Testis (tissue), 3 donors: ENCODE data around the gene ACADS. TPM values are rescaled to one million over a fixed set of nuclear protein-coding genes. Genes with fewer than 3 reads are reported as not detected.

ENCODE experiments used
- DNase-seq: peaks from one replicate; pipeline ENCODE4 v3.0.0-alpha.2; 2019
- H3K27ac ChIP-seq, 2 donors: fragments of 200-600 bp; sonication (generic); one replicate each; pipeline ENCODE4 v1.5.1; 2019
- H3K27me3 ChIP-seq: fragments of 200-600 bp; sonication (generic); one replicate; pipeline ENCODE4 v1.5.1; 2019
- H3K36me3 ChIP-seq: fragments of 200-600 bp; sonication (generic); one replicate; pipeline ENCODE4 v1.5.1; 2017; ENCODE audit warnings: low read depth; ENCODE audit errors: missing control alignments
- H3K4me1 ChIP-seq: fragments of 200-600 bp; sonication (generic); one replicate; pipeline ENCODE4 v1.5.1; 2019
- H3K4me3 ChIP-seq, 2 donors: fragments of 200-600 bp; sonication (generic); one replicate each; pipeline ENCODE4 v1.5.1; 2017 to 2019
- H3K9me3 ChIP-seq: fragments of 200-600 bp; sonication (generic); one replicate; pipeline ENCODE4 v1.5.1; 2017
- CTCF ChIP-seq, 3 experiments: fragments of 450-650 bp in 2 of 3; fragments of 200-600 bp in 1 of 3; sonication (generic) in 1 of 3; IDR thresholded peaks; one replicate each; pipeline ENCODE4 v1.5.1; 2016 to 2019; ENCODE audit warnings: antibody characterized with exemption in 3 of 3, mild to moderate bottlenecking in 2 of 3, moderate library complexity in 1 of 3
- POLR2A ChIP-seq: fragments of 450-650 bp; IDR thresholded peaks from one replicate; pipeline ENCODE4 v1.6.1; 2017; ENCODE audit warnings: antibody characterized with exemption, mild to moderate bottlenecking, moderate library complexity
- WGBS, 2 donors: methylation state at CpG; one replicate each; pipeline ENCODE4 v1.1.5; 2018; 5-methylcytosine and 5-hydroxymethylcytosine counted together
- intact Hi-C: fragments of 100-400 bp; cut with DNase I; formaldehyde crosslinking; loops from one replicate; pipeline ENCODE4 v1.15.1; 2023; ENCODE audit warnings: low total_unique reads
- polyA plus RNA-seq: library from polyadenylated mRNA; stranded (reverse); fragments of 350-450 nt; fragmentation: Illumina TruSeq; extraction: RNeasy Lipid Tissue Mini Kit (QIAGEN cat#74804); gene quantifications from one replicate; pipeline ENCODE4 v1.2.3, GENCODE V29; 2014; ENCODE audit warnings: low read depth, low replicate concordance; ENCODE audit not compliant: insufficient read depth
- total RNA-seq, 2 donors: library from RNA; depleted of rRNA; stranded (reverse); fragments of >200 nt; gene quantifications; one replicate each; pipeline ENCODE4 v1.2.3, GENCODE V29; 2016

ACADS gene
- total and polyA plus RNA-seq, 3 donors from 2014 or later: 28.3 to 43.9 (median 30.2) TPM

DNA sequence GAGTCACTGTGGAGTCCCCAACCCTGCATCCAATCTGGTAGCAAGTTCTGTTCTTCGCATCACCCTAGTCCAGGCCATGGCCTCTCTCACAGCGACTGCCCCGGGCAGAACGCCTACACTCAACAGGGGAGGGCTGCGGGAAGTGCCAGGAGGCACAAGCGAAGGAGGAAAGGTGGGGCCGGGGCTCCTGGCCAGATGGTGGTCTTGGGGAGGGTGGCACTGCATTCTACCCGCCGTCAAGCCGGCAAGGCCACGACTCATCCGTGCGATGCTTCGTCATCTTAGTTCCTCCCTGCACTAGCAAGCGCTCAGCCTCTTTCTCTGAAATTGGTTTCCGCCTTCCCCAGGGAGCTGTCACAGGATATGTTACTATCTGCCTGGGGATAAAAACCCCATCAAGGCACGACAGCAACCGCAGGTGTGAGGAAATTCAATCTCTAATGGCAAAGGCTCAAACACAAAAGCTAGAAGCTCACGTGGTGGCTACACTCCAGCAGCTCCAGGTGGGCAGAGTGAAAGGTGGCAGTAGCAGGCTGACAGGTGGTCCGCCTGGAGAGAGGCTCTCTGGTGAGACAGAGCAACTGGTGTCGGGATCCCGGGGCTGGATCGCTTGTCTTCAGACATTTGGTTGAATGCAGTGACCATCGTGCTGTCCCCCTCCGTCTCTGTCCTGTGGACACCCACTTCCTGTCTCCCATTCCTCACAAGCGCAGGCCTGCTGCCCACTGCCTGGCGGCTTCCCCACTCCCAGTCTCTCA lies 34.1 kb downstream of the ACADS start:
- Histone ChIP-seq H3K27me3 (no peaks in the 10 kb centered on the region), H3K36me3 (no peaks in the 10 kb centered on the region), H3K4me3 (no peak overlapping the region), H3K4me1 (no peaks in the 10 kb centered on the region), H3K27ac (no peak overlapping the region), H3K9me3 (no peaks in the 10 kb centered on the region)
- DNase-seq: no peak
- WGBS, 2 donors: 85 to 86% methylated on average over 24 to 27 of the region's 27 CpGs
- intact Hi-C loops: no loop called here
- TF ChIP-seq CTCF (IDR thresholded peaks at IDR 0.05) (no peak), POLR2A (no peak)

DNA sequence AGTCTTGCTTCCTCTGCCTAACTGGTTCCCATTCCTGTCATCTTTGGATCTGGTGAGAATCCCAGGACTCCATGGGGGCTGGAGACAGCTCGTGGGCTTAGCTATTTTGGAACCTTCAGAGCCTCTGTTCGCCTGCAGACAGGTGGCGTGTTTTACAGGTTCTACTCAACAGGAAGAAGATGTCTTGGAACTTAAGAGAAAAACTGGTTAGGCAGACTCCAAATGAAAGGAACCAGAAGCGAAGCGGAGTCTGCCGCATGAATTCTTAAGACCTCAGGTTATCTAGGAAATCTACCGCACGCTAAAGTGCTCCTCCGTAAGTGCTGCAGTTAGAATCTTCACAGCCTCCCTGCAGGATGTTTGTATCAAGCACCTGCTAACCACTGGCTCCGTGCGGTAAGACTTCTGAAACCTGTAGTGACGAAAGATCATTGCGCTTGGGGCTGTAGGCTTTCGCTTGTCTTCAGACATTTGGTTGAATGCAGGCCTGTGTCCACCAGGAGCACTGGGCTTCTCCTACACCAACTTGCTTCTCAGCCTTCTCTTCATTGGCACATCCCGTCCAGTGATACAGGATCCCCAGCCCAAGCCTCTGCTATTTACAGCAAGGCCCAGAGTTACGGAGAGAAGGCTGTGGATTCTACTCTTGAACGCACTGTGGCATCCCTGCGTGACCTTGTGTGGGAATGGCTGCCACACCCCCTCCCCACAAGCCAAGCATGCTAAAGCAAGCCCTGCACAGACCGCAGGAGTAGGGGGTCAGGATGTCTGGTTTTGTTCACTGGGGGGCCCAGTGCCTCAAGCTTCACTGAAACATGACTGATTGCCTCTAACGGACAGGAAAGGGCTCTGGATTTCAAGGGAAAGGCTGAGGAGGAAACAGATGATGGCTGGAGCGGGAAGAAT lies 35.0 kb downstream of the ACADS start:
- intact Hi-C loops: no loop called here

GRCh38 chr12:120761519-120761934 lies 35.9 kb downstream of the ACADS start:
- no peak for DNase-seq
- Histone ChIP-seq H3K27me3 (no peaks in the 10 kb centered on the region), H3K27ac (peak overlapping the region; percentile 0 to 1), H3K9me3 (no peaks in the 10 kb centered on the region), H3K4me3 (no peak overlapping the region), H3K4me1 (no peaks in the 10 kb centered on the region), H3K36me3 (no peaks in the 10 kb centered on the region)
- 54 to 69% methylated on average over 9 of the region's 9 CpGs for WGBS, 2 donors
- no peak for TF ChIP-seq POLR2A
- TF ChIP-seq CTCF (IDR thresholded peaks at IDR 0.05): no peak
- intact Hi-C loops: no loop called here

More for the DNA sequence above, 35.0 kb downstream of the ACADS start:
- no peak for DNase-seq
- Histone ChIP-seq H3K27ac (peak overlapping the region in 1 of 2 donors; percentile 1), H3K9me3 (no peaks in the 10 kb centered on the region), H3K4me3 (no peak overlapping the region), H3K36me3 (no peaks in the 10 kb centered on the region), H3K27me3 (no peaks in the 10 kb centered on the region), H3K4me1 (no peaks in the 10 kb centered on the region)
- no peak for TF ChIP-seq POLR2A
- no peak for TF ChIP-seq CTCF (IDR thresholded peaks at IDR 0.05)
- 89 to 93% methylated on average over 20 to 21 of the region's 21 CpGs for WGBS, 2 donors

DNA sequence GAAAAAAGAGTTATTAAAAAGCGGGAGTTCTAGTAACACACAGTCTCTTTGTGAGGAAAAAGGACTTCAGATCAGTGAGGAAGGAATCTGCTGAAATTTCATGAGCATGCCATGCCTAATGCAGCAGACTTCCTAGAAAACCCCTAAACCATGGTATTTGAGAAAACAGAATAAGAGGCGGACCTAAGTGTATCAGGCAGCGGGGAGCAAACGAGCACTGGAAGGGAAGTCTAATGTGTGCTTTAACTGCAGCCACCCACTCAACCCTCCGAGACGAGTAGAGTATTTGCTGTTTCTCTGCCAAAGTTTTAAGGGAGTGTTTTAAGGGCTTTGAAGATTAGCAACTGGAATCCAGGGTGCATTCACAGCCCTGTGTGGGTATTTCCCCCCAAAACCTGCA lies 36.5 kb downstream of the ACADS start:
- intact Hi-C loops: no loop called here

More for the DNA sequence above, 36.5 kb downstream of the ACADS start:
- H3K36me3 ChIP-seq: no peaks in the 10 kb centered on the region
- H3K4me1 ChIP-seq: no peaks in the 10 kb centered on the region
- TF ChIP-seq CTCF (IDR thresholded peaks at IDR 0.05) (no peak), POLR2A (no peak)
- WGBS, 2 donors: 40 to 42% methylated on average over 6 of the region's 6 CpGs
- no peak for DNase-seq
- H3K27ac ChIP-seq: peak overlapping the region in 1 of 2 donors; percentile 0
- no peak overlapping the region for H3K4me3 ChIP-seq
- H3K9me3 ChIP-seq: no peaks in the 10 kb centered on the region
- no peaks in the 10 kb centered on the region for H3K27me3 ChIP-seq
